ENCODE results near the gene ARL3.
"Not testable (repeated sequence)": the region's sequence is repeated elsewhere in the genome, so short reads cannot be mapped to it uniquely, and the experiment has no call there.

ARL3 gene

GRCh38 chr10:102670065-102670670 lies 44.0 kb downstream of the ARL3 start:
- FAIRE-seq, result no peak

- no peak for FAIRE-seq
Observed at GRCh38 chr10:102669206-102670064, 44.8 kb downstream of the ARL3 start.

- FAIRE-seq, result no peak
Observed at GRCh38 chr10:102668326-102669107, 45.7 kb downstream of the ARL3 start.

- FAIRE-seq, result not testable (repeated sequence)
Observed at GRCh38 chr10:102667411-102667810, 46.8 kb downstream of the ARL3 start.

GRCh38 chr10:102665904-102666509 lies 48.2 kb downstream of the ARL3 start:
- FAIRE-seq, result no peak

GRCh38 chr10:102661658-102662028 lies 52.6 kb downstream of the ARL3 start:
- FAIRE-seq, result no peak

GRCh38 chr10:102660888-102661657 lies 53.1 kb downstream of the ARL3 start:
- FAIRE-seq, result no peak

- no peak for FAIRE-seq
Observed at GRCh38 chr10:102658802-102659201, 55.4 kb downstream of the ARL3 start.

- FAIRE-seq, result no peak
Observed at GRCh38 chr10:102657984-102658724, 56.0 kb downstream of the ARL3 start.

- no peak for FAIRE-seq
Observed at GRCh38 chr10:102657451-102657850, 56.7 kb downstream of the ARL3 start.

- FAIRE-seq, result no peak
Observed at GRCh38 chr10:102656791-102657371, 57.3 kb downstream of the ARL3 start.

GRCh38 chr10:102656026-102656425 lies 58.2 kb downstream of the ARL3 start:
- no peak for FAIRE-seq

- FAIRE-seq, result no peak
Observed at GRCh38 chr10:102654969-102655368, 59.2 kb downstream of the ARL3 start.

- no peak for FAIRE-seq
Observed at GRCh38 chr10:102654566-102654965, 59.6 kb downstream of the ARL3 start.

- FAIRE-seq, result no peak
Observed at GRCh38 chr10:102653060-102653459, 61.1 kb downstream of the ARL3 start.

- no peak for FAIRE-seq
Observed at GRCh38 chr10:102652170-102652916, 61.9 kb downstream of the ARL3 start.

- FAIRE-seq, result no peak
Observed at GRCh38 chr10:102651455-102652169, 62.6 kb downstream of the ARL3 start.

- no peak for FAIRE-seq
Observed at GRCh38 chr10:102650655-102651454, 63.3 kb downstream of the ARL3 start.

Data from A204.1 (cell line).